T-helper 1 cell (primary cell): Measurements from ENCODE around the gene LRRC43.

ENCODE experiments used
- DNase-seq, 5 donors: peaks; one replicate each; pipeline ENCODE4 v3.0.0-alpha.2; 2012 to 2020

LRRC43 gene

DNA sequence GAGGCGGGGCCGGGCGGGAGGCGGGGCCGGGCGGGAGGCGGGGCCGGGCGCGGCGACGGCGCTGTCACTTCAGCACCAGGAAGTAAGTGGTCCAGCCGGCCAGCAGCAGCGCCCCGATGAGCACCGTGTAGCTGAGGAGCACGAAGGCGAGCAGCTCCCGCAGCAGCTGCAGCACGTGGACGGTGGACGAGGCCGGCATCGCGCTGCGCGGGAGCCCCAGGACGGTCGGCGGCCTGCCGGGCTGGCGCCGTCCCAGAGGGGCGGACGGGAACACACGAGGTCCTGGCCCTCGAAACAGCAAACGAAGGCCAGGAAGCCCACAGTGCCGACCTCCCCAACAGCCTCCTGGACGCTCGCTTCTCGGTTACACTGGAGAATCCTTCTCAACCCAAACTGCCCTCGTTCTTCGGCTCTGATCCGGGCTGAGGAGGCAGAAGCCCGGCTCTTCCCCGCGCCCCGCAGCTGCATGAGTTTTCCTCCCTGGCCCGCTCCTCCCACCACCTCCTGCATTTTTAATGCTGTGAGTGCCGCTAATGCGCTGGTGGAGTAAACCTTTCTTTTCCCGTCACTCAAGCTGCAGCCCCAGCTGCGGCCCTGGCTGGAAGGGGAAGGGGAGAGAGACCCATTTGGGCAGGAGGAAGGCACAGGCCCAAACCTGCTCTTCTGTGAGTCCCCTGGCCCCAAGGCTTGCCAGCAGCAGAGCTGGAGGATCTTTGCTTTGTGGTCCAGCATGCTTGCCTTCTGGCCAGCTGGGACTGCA lies 43.6 kb downstream of the LRRC43 start:
- no peak for DNase-seq

DNA sequence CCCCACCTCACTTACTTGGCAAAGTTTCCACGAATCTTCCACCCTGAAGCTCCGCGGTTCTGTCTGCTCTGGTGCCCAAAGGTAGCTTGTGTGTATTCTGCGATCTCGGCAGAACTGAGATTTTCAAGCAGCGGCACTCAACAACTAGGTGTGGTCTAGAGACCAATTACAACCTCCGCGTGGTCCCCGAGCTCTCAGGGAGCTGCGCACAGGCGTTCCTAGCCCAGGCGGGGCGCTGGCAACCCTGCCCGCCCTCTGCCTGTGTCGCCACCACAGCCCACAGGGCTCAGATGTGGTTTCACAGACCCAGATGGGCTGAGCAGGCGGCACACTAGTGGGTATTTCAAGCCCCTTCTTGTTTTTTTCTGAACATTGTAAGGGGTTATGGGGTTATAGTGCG lies 44.4 kb downstream of the LRRC43 start:
- DNase-seq = peak in 3 of 5 donors; percentile 16 to 41 (median 23)

DNA sequence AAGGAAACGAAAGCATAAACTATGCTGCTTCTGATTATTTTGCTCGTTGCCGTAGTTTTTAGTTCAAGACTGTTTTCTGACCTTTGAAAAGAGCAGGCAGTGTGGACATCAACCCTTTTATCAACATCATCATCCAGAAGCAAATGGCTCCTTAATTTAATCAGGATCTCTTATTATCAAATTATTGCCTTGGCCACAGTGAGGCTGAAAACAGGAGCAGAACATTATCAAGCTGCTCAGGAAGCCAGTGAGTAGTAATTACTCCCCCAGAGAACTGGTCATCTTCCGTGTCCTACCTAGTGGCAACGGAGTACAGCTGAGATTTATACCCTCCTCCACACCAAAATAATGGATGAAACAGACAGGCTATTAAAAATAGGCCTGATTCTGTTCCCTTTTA lies 45.2 kb downstream of the LRRC43 start:
- DNase-seq = no peak

DNA sequence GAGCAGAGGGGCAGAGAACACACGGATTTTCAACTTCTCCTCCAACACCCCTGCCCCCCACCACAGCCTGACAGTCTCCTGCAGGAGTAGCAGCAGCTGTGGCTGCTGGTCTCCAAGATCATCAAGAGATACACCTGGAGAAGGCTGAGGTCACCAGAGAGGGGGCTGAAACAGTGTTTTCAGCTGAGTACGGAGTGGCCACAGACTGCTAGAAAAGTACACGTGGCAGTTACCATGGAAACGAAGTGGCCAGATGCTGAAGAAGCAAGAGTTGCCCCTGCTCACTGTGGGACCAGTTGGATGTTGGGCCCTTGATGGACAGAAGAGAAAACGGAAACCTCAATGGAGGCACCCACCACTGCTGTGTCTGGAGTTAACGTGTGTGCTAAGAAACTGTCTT lies 47.9 kb downstream of the LRRC43 start:
- DNase-seq = no peak

DNA sequence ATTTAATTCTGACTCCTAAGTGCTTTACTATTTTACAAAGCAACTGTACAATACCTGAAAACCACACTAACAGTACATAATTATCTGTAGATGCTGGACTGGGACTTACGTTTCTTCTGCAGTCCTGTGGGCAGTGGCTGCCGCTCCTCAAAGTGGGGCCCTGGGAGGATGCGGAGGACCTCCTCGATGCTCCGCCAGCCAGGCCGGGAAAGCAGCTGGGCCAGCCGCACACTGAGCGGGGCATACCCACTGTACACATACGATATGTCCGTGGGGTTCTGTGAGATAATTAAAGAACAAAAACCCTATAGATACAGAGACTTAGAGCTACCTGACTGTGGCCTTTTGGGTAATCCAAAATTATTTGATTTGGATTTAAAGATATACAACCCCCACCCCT lies 49.8 kb downstream of the LRRC43 start:
- DNase-seq = no peak

DNA sequence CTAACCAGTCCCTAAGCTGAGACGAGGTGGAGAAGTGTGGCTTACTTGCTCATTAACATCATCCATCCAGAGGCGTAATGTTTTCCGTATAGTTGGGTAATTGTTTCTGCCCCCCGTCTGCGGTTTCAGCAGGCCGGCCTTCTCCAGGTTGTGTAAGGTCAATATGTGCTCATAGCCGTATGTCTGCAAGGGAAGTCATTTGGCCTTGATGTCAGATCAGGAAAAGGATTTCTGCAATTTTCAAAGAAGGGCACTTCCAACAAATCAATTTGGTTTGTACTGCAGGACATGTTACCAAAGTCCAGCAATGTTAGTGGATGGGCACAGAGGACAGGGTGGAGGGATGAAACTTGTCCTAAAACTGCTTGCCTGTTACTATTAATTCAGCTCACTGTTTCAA lies 52.8 kb downstream of the LRRC43 start:
- DNase-seq = no peak

DNA sequence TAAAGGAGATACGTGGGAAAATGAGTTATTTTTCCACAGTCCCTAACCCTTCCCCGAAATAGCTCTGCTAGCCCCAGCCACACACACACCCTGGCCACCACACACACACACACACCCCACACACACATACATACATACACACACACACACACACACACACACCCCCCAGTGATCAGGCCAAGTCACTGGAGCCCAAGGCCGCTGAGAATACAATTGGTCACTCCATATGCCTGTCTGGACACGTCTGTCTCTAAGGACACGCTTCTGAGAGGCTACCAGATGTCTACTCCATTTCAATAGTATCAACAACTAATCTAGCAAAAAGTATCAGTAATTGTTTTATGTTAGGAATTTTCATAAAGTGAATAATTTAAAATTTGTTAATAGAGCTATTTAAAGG lies 55.9 kb downstream of the LRRC43 start:
- DNase-seq = no peak

DNA sequence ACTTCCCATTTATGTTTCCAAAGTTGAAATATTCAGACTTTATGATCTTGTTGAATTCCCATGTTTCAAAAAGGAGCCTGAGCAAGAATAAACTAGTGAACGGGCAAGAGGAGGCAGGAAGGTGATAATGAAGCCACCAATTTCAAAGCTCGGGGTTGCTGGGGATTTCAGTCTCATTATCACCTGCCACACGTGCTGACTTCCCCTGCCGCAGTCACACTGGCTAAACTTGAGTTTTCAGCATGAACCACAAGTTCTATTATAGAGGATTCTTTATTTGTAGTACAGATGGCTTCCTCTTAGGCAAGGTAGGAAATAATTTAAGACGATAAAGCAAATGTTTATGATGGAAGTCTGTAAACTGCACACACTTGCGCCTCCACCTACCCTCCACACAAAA lies 61.0 kb downstream of the LRRC43 start:
- peak in 2 of 5 donors; percentile 16 to 33 for DNase-seq

DNA sequence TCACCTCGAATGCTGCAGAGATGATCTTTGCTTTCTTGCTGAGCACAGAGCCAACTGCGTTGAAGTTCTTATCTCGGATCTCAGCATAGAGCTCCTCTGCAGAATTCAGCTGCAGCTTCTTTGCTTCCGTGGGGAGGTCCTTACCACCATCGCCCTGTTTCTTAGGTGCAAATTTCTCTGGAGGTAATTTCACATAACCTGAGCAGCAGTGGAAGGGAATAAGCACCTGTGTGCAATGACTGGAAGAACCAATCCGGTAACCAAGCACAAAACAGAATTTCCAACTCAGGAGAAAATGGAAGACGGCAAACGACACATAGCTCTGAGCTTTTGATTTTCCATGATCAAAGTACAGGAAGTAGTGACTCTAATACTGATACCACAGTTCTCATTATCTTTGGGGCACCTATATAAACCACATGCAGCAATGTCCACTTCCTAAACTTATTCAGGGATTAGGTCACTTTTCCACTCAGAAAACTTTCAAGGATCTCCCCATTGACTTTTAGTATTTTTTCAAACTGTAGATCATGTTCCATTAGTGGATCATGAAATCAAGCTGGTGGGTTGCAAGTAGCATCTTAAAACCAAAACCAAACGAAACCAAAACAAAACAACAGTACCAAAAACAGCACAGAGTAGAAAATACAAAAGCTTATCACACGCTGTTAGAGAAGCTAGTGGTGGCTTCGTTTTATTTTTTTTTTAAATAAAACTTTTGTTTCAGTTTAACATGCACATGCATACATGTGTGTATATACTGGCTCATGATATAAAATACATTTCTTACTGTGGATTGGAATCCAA lies 61.8 kb downstream of the LRRC43 start:
- DNase-seq = peak in 1 of 5 donors; percentile 65

DNA sequence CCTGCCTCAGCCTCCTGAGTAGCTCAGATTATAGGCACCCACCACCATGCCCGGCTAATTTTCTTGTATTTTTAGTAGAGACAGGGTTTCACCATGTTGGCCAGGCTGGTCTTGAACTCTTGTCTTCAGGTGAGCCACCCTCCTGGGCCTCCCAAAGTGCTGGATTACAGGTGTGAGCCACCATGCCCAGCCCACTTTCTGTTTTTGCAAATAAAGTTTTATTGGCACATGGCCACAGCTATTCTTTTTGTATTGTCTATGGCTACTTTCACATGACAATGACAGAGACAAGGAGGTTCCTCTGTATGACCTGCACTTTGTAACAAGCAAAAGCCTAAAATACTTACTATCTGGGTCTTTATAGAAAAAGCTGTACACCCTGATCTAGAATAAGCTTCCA lies 62.6 kb downstream of the LRRC43 start:
- no peak for DNase-seq

DNA sequence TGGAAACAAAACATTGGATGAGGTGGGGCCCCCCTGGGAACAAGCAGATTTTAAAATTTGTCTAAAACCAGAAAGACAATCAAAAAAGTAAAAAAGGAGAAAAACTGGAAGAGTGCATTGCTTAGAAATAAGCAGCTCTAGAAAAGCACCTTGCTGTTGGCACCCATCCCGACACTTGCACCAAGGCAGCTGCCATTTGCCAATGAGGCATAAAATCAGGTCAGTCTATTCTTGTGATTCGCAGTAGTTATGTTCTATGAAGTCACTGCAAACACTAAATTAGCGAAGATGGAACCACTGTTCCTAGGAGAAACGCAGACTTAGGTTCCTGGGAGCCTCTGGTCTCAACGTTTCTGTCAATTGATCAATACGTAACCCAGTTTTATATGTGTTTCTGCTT lies 67.1 kb downstream of the LRRC43 start:
- DNase-seq = no peak

DNA sequence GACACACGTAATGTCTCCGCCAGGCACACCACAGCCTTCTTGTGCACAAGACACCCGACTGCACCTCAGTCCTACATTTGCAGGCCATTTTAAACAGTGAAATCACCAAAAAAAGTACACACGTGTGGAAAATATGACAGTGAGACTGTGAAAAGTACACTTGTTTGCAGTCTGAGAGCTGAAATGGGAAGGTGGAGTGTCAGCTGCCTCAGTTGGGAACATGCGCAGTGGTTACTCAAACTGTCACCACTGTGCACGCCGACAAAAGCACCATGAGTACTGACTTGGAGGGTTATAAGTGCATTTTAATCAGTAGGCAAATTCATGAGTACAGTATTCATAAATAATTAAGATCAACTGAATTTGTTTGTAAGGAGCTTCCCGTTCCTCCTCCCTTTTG lies 67.6 kb downstream of the LRRC43 start:
- DNase-seq = no peak
